ENCODE data around the gene GAGE12J.
"Not testable (repeated sequence)": the region's sequence is repeated elsewhere in the genome, so short reads cannot be mapped to it uniquely, and the experiment has no call there.

Gene GAGE12J

DNA sequence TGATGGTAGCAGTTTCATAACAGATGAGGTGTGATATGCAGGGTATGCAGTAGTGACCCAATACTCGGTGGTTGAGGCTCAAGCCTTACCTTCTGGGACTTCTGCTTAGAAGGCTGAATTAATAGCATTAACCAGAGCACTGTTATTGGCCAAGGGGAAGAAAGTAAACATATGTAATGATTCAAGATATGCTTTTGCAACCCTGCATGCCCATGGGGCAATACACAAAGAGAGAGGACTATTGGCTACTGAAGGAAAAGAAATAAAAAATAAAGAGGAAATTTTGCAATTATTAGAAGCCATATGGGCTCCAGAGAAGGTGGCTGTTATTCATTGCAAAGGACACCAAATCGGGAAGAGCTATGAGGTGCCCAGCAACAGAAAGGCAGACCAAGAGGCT is 9.7 kb upstream of the GAGE12J start:
- DNase-seq = no peak

- DNase-seq = no peak
Measured at GRCh38 chrX:49316085-49316484, 5.8 kb upstream of the GAGE12J start.

DNA sequence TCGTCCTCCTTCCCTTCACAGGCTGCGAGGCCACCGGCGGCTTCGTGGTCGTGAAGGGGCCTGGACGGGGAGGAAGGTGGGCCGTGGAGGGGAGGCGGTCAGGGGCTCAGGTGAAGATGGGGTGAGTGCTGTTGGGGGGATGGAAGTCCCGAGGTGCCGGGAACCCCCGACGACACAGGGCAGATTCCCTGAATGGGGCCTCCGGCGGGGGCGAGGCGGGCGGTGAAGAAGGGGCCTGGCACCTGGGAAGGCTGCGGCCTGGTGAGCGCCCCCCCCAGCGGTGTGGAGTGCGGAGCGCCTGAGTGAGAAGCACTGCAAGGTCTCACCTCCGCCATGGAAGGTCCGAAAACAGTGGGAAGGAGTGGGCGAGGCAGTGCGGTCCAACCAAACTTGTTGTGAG is 429 bp downstream of the GAGE12J start:
- not testable (repeated sequence) for DNase-seq

DNA sequence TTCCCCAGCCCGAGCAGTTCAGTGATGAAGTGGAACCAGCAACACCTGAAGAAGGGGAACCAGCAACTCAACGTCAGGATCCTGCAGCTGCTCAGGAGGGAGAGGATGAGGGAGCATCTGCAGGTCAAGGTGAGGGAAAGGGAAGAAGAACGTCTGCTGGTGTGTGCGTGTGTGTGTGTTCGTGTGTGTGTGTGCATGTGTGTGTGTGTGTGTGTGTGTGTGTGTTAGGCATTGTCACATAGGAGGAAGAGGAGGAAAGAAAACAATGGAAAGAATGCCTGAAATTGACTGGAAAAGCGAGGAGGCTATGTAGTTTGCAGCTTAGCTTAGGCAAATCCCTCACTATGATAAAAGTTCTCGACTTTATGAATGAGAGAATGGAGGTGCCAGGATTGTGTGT is 1.9 kb downstream of the GAGE12J start:
- not testable (repeated sequence) for DNase-seq

GRCh38 chrX:49330421-49330820 is 8.6 kb downstream of the GAGE12J start:
- DNase-seq = not testable (repeated sequence)

DNA sequence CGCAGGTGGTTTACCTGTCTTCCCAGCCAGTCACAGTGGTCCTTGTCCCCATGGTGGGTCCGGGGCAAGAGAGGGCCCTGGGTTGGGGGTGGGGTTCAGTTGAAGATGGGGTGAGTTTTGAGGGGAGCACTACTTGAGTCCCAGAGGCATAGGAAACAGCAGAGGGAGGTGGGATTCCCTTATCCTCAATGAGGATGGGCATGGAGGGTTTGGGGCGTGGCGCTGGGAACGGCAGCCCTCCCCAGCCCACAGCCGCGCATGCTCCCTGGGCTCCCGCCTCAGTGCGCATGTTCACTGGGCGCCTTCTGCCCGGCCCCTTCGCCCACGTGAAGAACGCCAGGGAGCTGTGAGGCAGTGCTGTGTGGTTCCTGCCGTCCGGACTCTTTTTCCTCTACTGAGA is 9.4 kb downstream of the GAGE12J start, which contains the start of gene GAGE13:
Gene GAGE13 (plus strand): TSS at position 301 of the 400 bp plus-strand sequence. CDS start 1,156 bp downstream, outside the sequence.
- DNase-seq = not testable (repeated sequence)

GRCh38 chrX:49331841-49332240 is 10.0 kb downstream of the GAGE12J start:
- DNase-seq = not testable (repeated sequence)

GRCh38 chrX:49341449-49341848 is 19.6 kb downstream of the GAGE12J start:
- not testable (repeated sequence) for DNase-seq

DNA sequence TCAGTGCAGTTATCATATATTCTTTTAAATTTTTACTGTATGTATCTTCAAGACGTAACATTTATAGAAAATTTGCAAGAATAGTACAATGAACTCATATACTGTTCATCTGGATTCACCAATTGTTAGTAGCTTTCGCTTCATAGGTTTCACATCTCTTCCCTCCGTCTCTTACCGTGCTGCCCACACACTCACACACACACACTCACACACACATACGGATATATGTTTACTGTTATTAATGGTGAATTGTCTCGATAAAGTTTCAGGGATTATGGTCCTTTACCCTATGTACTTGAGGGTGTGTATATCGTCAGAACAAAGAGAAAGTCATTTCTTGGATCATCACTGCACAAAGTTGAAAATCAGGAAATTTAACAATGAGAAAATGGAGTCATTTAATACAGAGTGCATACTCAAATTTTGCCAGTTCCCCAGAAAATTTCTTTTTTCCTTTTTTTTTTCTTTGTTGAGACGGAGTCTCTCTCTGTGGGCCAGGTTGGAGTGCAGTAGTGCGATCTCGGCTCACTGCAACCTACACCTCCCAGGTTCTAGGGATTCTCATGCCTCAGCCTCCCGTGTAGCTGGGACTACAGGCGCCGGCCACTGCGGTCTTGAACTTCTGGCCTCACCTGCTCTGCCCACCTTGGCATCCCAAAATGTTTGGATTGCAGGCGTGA is 22.8 kb downstream of the GAGE12J start:
- not testable (repeated sequence) for DNase-seq

DNA sequence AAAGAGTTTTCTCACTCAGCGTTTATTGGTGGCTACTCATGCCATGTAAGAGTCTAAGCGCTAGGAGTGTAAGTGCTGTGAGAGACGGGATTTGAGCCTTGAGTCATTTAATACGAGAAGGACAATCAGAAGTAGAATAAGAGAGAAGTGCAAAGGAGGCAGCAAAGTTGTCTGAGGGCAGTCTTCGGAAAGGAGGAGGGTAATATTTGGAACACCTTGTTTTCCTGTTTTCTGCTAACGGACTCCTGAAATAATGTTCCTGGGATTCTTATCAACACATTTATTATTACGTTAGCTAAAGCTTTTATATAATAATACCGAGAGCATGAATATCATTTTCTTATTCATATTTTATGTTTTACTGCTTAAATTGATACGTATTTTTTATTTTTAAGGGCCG is 23.6 kb downstream of the GAGE12J start:
- not testable (repeated sequence) for DNase-seq

DNA sequence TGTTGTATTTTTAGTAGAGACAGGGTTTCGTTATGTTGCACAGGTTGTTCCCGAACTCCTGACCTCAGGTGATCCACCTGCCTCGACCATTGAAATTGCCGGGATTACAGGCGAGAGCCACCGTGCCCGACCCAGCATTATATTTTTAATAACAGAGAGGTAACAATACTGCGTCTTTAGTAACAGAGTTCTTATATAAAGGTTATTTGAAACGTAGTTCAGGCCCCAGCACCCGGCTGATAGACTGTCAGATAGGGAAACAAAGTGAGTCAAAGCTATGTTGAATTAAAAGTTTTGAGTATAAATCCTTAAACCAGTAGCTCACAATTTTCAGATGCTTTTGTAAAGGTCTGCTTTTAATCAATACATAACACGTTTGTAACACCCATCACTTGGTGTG is 24.3 kb downstream of the GAGE12J start:
- DNase-seq = not testable (repeated sequence)

All from kidney glomerular epithelial cell (primary cell).